Memory B cell (primary cell): ENCODE data around the gene NR6A1.

ENCODE experiments used
- ATAC-seq: fragments of 150-1000 bp; cut with Tn5 transposase; 2 replicates; pipeline ENCODE4 v1.10.0; 2021; ENCODE audit warnings: low read depth, mild to moderate bottlenecking, moderate library complexity
- DNase-seq, 2 donors: peaks; one replicate each; pipeline ENCODE4 v3.0.0; 2022; ENCODE audit warnings: low spot score in 2 of 2
- H3K27ac Mint-ChIP-seq: one replicate; pipeline ENCODE4 v1.8.0; 2022; ENCODE audit warnings: mild to moderate bottlenecking, moderate library complexity, mixed read lengths
- H3K27me3 Mint-ChIP-seq: one replicate; pipeline ENCODE4 v1.8.0; 2022; ENCODE audit warnings: mixed read lengths
- H3K36me3 Mint-ChIP-seq: one replicate; pipeline ENCODE4 v1.8.0; 2022; ENCODE audit warnings: mild to moderate bottlenecking, mixed read lengths
- H3K4me1 Mint-ChIP-seq: one replicate; pipeline ENCODE4 v1.8.0; 2022; ENCODE audit warnings: mixed read lengths
- H3K4me3 Mint-ChIP-seq: one replicate; pipeline ENCODE4 v1.8.0; 2022; ENCODE audit warnings: mild to moderate bottlenecking, moderate library complexity, mixed read lengths
- H3K9me3 Mint-ChIP-seq: one replicate; pipeline ENCODE4 v1.8.0; 2022; ENCODE audit warnings: mixed read lengths

NR6A1 gene

GRCh38 chr9:124482431-124483031, 288.6 kb downstream of the NR6A1 start:
- Mint-ChIP-seq H3K27ac (no peak overlapping the region), H3K4me3 (no peak overlapping the region)

GRCh38 chr9:124481115-124481514, 290.0 kb downstream of the NR6A1 start:
- Mint-ChIP-seq H3K27ac (no peak overlapping the region), H3K36me3 (no peaks in the 10 kb centered on the region), H3K4me3 (no peak overlapping the region), H3K4me1 (peaks cover 5% of the 10 kb centered on the region), H3K27me3 (peaks cover 12% of the 10 kb centered on the region), H3K9me3 (peaks cover 2% of the 10 kb centered on the region)
- no peak for ATAC-seq
- DNase-seq: no peak

More at GRCh38 chr9:124482431-124483031, 288.6 kb downstream of the NR6A1 start:
- ATAC-seq (no peak), DNase-seq (no peak)
- H3K9me3 Mint-ChIP-seq: peaks cover 2% of the 10 kb centered on the region
- H3K4me1 Mint-ChIP-seq: peaks cover 5% of the 10 kb centered on the region
- peaks cover 12% of the 10 kb centered on the region for H3K27me3 Mint-ChIP-seq
- H3K36me3 Mint-ChIP-seq: no peaks in the 10 kb centered on the region

DNA sequence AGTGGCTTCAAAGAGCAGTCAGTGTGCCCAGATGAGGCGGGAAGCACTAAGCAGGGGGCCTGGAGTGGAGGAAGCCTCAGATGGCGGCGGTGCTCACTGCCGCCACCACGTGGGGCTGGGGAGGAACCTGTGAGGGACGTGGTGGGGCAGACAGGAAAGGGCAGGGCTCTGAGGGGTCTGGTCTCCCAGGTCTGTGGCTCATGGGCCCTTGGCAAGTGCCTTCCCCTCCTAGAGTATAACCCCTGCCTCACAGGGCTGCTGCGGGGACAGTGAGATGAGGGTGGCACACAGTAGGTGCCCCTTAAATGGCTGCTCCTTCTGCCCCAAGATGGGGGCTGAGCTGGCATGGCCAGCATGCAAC, 290.5 kb downstream of the NR6A1 start:
- H3K9me3 Mint-ChIP-seq: peaks cover 2% of the 10 kb centered on the region
- H3K4me3 Mint-ChIP-seq: no peak overlapping the region
- H3K27me3 Mint-ChIP-seq: peaks cover 12% of the 10 kb centered on the region
- H3K27ac Mint-ChIP-seq: no peak overlapping the region
- H3K36me3 Mint-ChIP-seq: no peaks in the 10 kb centered on the region
- DNase-seq (no peak), ATAC-seq (peak; percentile 50)
- peaks cover 5% of the 10 kb centered on the region for H3K4me1 Mint-ChIP-seq

- Mint-ChIP-seq H3K36me3 (no peaks in the 10 kb centered on the region), H3K27ac (no peak overlapping the region), H3K27me3 (peaks cover 12% of the 10 kb centered on the region)
These were observed 291.0 kb downstream of the NR6A1 start for GRCh38 chr9:124479947-124480620.

DNA sequence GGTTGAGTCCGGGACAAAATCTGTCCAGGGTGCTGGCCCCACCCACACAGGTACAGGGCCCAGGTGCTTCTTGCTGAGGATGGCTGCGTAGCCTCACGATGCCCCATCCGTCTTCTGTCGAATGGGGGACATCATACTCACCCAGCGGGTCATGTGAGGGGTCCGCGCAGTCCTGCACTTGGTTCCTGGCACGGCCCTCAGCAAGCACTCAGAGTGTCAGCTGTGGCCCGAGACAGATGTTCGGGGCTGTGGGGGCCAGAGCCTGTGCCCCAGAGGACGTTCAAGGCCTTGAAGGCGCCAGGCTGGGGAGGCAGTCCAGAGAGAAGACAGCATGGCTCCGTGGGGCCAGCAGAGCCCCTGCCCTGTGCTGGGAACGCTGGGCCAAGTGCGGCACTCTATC, 291.7 kb downstream of the NR6A1 start:
- no peak overlapping the region for H3K4me3 Mint-ChIP-seq
- peaks cover 12% of the 10 kb centered on the region for H3K27me3 Mint-ChIP-seq
- no peaks in the 10 kb centered on the region for H3K36me3 Mint-ChIP-seq
- H3K9me3 Mint-ChIP-seq: peaks cover 2% of the 10 kb centered on the region
- DNase-seq: no peak
- ATAC-seq: no peak
- H3K27ac Mint-ChIP-seq: no peak overlapping the region
- H3K4me1 Mint-ChIP-seq: peaks cover 5% of the 10 kb centered on the region

More at GRCh38 chr9:124479947-124480620, 291.0 kb downstream of the NR6A1 start:
- Mint-ChIP-seq H3K9me3 (peaks cover 2% of the 10 kb centered on the region), H3K4me3 (no peak overlapping the region), H3K4me1 (peaks cover 5% of the 10 kb centered on the region)
- ATAC-seq: peak; percentile 19
- no peak for DNase-seq

DNA sequence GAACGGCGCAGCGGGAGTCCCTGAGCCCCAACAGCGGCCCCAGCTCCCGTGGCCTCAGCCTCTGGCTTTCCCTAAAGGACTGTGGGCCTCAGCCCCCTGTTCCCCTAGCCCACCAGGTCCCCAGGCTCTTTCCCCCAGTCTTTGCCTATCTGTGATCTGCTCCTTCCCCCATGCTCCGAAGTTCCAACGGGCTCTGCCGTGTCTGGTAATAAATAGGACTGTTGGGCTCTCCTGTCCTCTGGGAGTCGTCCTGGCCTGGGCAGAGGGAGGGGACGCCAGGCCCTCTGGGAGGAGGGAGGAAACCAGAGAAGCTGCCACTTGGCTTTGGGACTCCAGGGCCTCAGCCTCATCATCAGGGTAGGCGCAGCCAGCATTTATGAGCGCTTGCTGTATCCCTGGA, 292.8 kb downstream of the NR6A1 start:
- H3K4me1 Mint-ChIP-seq: peaks cover 5% of the 10 kb centered on the region

DNA sequence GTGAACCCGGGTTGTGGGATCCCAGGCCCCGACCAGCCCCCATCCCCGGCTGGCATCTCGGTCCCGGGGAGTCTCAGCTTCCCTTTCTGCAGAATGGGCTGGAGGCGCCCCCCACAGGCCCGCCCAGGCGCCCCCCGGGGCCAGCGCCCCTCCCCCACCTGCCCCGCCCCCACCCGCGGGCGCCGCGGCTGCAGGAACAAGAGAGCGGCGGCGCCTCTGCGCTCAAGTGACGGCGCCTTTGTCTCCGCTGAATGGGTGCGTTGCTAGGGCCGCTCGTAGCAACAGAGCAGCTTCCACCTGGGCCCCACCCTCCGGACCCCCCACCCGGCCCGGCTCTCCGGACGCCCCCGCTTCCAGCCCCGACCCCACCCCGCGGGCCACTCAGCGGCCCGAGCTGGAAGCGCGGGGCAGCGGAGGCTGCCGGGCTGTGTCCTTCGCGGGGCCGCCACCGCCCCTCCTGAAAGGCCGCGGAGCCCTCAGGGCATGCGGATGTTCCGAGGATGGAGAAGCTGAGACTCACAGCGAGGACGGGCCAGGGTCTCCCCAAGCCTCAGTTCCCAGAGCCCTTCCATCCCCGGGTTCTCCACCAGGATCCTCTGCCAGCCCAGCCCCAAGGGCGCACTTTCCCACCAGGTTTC, 293.3 kb downstream of the NR6A1 start:
- H3K4me1 Mint-ChIP-seq: peaks cover 5% of the 10 kb centered on the region
- no peaks in the 10 kb centered on the region for H3K36me3 Mint-ChIP-seq
- no peaks in the 10 kb centered on the region for H3K9me3 Mint-ChIP-seq
- ATAC-seq (no peak), DNase-seq (no peak)
- no peak overlapping the region for H3K4me3 Mint-ChIP-seq
- no peak overlapping the region for H3K27ac Mint-ChIP-seq
- peaks cover 23% of the 10 kb centered on the region for H3K27me3 Mint-ChIP-seq

More for the DNA sequence above, 292.8 kb downstream of the NR6A1 start:
- no peak overlapping the region for H3K27ac Mint-ChIP-seq
- ATAC-seq (no peak), DNase-seq (no peak)
- H3K9me3 Mint-ChIP-seq: no peaks in the 10 kb centered on the region
- H3K36me3 Mint-ChIP-seq: no peaks in the 10 kb centered on the region
- no peak overlapping the region for H3K4me3 Mint-ChIP-seq
- peaks cover 18% of the 10 kb centered on the region for H3K27me3 Mint-ChIP-seq

DNA sequence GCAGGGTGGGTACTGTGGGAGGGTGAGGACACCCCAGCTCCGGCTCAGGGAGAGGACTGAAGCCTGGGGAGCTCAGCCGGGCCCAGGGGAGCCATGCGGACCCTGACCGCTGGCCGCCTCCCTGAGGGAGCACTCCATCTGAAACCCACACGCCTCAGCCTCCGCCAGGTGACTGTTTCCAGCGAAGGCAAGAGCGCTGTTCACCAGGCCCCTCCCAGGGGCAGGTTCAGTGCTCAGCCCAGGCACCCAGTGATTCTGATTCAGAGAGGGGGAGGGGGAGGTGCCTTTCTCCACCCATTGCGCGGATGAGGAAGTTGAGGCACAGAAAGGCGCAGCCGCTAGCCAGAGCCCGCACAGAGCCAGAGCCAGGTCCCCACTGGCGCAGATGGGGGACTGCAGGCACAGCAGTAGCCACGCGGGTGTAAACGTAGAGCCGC, 293.9 kb downstream of the NR6A1 start:
- Mint-ChIP-seq H3K9me3 (no peaks in the 10 kb centered on the region), H3K27ac (no peak overlapping the region), H3K4me3 (no peak overlapping the region), H3K36me3 (no peaks in the 10 kb centered on the region), H3K27me3 (peaks cover 24% of the 10 kb centered on the region), H3K4me1 (peaks cover 5% of the 10 kb centered on the region)
- DNase-seq: no peak
- peak; percentile 42 for ATAC-seq

GRCh38 chr9:124475868-124476690, 295.0 kb downstream of the NR6A1 start:
- ATAC-seq (no peak), DNase-seq (no peak)
- Mint-ChIP-seq H3K27ac (no peak overlapping the region), H3K27me3 (peaks cover 28% of the 10 kb centered on the region), H3K9me3 (no peaks in the 10 kb centered on the region), H3K4me3 (no peak overlapping the region), H3K4me1 (peaks cover 5% of the 10 kb centered on the region), H3K36me3 (no peaks in the 10 kb centered on the region)

- Mint-ChIP-seq H3K4me1 (peaks cover 5% of the 10 kb centered on the region), H3K4me3 (peak overlapping the region; percentile 12), H3K27me3 (peaks cover 25% of the 10 kb centered on the region), H3K27ac (no peak overlapping the region), H3K36me3 (no peaks in the 10 kb centered on the region), H3K9me3 (no peaks in the 10 kb centered on the region)
- DNase-seq (no peak), ATAC-seq (no peak)
These were observed 295.8 kb downstream of the NR6A1 start for GRCh38 chr9:124475158-124475867.

GRCh38 chr9:124474151-124474550, 297.0 kb downstream of the NR6A1 start:
- H3K27me3 Mint-ChIP-seq: peaks cover 20% of the 10 kb centered on the region
- no peak overlapping the region for H3K4me3 Mint-ChIP-seq
- no peaks in the 10 kb centered on the region for H3K9me3 Mint-ChIP-seq
- ATAC-seq (no peak), DNase-seq (no peak)
- H3K36me3 Mint-ChIP-seq: no peaks in the 10 kb centered on the region
- no peak overlapping the region for H3K27ac Mint-ChIP-seq
- no peaks in the 10 kb centered on the region for H3K4me1 Mint-ChIP-seq

- Mint-ChIP-seq H3K36me3 (no peaks in the 10 kb centered on the region), H3K4me1 (peaks cover 5% of the 10 kb centered on the region), H3K4me3 (no peak overlapping the region), H3K27ac (no peak overlapping the region), H3K27me3 (peaks cover 23% of the 10 kb centered on the region), H3K9me3 (no peaks in the 10 kb centered on the region)
- DNase-seq: no peak
- ATAC-seq: no peak
These were observed 297.8 kb downstream of the NR6A1 start for GRCh38 chr9:124473310-124473709.

- no peak overlapping the region for H3K27ac Mint-ChIP-seq
- H3K9me3 Mint-ChIP-seq: no peaks in the 10 kb centered on the region
- DNase-seq (no peak), ATAC-seq (no peak)
- H3K4me1 Mint-ChIP-seq: peaks cover 5% of the 10 kb centered on the region
- H3K4me3 Mint-ChIP-seq: no peak overlapping the region
- no peaks in the 10 kb centered on the region for H3K36me3 Mint-ChIP-seq
- H3K27me3 Mint-ChIP-seq: peaks cover 22% of the 10 kb centered on the region
These were observed 298.3 kb downstream of the NR6A1 start for GRCh38 chr9:124472770-124473169.
